ENCODE data around the gene DCUN1D2.

DNA sequence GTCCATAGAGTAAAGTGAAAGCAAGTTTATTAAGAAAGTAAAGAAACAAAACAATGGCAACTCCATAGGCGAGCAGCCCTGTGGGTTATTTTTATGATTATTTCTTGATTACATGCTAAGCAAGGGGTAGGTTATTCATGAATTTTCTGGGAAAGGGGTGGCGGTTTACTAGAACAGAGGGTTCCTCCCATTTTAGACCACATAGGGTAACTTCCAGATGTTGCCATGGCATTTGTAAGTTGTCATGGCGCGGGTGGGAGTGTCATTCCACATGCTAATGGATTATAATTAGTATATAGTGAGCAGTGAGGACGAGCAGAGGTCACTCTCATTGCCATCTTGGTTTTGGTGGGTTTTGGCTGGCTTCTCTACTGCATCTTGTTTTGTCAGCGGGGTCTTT is 8.4 kb upstream of the DCUN1D2 start:
- TF ChIP-seq CTCF (IDR thresholded peaks at IDR 0.05), result no peak
- TF ChIP-seq POLR2A (IDR thresholded peaks at IDR 0.05), result no peak

Measured in ovary (tissue), 3 donors.